ENCODE results near the gene PARD3B. TPM values are rescaled to one million over a fixed set of nuclear protein-coding genes. Genes with fewer than 3 reads are reported as not detected.

Gene PARD3B
- total and polyA plus RNA-seq, 2 of the 13 experiments (the other 11 are each of a cell fraction or from before 2014, with no cell fraction given): 0.71 to 2.3 TPM

DNA sequence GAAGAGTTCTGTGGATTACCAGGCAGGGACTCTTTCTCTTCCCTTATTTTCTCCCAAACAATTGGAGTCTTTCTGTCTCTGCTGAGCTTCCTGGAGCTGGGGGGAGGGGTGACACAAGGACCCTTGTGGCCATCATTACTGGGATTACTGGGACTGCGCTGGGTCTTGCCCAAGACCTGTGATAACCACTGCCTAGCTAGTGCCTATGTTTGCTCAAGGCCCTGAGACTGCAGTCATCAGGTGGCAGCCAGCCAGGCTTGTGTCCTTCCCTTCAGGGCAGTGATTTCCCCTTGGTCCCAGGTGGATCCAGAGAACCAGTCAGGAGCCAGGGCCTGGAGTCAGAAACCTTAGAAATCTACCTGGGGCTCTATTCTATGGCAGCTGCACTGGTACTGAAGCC lies 355.6 kb downstream of the PARD3B start (continued):
- TF ChIP-seq ZNF850 (CRISPR knock-in tag; conservative IDR thresholded peaks at IDR 0.05): no peak

DNA sequence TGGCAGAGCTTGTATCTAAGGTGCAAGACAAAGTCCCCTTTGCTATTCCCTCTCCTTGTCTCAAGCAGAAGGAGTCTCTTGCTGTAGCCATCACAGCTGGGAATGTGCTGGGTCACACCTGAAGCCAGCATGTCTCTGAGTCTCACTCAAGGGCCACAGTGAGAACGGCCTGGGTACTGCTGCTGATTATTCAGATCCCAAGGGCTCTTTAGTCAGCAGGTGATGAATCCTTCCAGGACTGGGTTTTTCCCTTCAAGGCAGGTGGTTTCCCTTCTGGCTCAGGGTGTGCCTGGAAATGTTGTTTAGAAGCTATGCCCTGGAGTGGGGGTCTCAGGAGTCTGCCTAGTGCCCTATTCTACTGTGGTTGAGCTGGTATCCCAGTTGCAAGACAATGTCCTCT lies 356.3 kb downstream of the PARD3B start:
- Histone ChIP-seq H3K79me2 (ENCODE audit: insufficient read depth, low read length) (no peaks in the 10 kb centered on the region), H2AFZ (ENCODE audit: low read length) (no peak overlapping the region), H3K4me1 (ENCODE audit: insufficient read depth, low read length) (peaks cover 16% of the 10 kb centered on the region), H3K27me3 (ENCODE audit: control insufficient read depth in 1 of 2, insufficient read depth in 2 of 2, low read length in 2 of 2) (no peaks in the 10 kb centered on the region), H3K36me3 (replicated peaks in 1 of 2; ENCODE audit: control insufficient read depth in 1 of 2, insufficient read depth in 2 of 2, low read length in 2 of 2) (no peaks in the 10 kb centered on the region), H3K27ac (ENCODE audit: extremely low read length, insufficient read depth, low read length) (no peak overlapping the region), H3K4me3 (replicated peaks in 1 of 3; ENCODE audit: insufficient read depth in 1 of 3, low read depth in 2 of 3, low read length in 3 of 3) (no peak overlapping the region), H3K9me3 (ENCODE audit: low read length) (peaks cover 53% of the 10 kb centered on the region), H3K4me2 (ENCODE audit: low read depth, low read length) (no peak overlapping the region), H4K20me1 (ENCODE audit: insufficient read depth, low read length) (no peaks in the 10 kb centered on the region), H3K9ac (ENCODE audit: insufficient read depth, low read depth, low read length) (no peak overlapping the region)
- intact Hi-C loops (cut with micrococcal nuclease; ENCODE audit: unreplicated experiment): no loop called here
- DNase-seq (ENCODE audit: low spot score) (no peak), FAIRE-seq (no peak), ATAC-seq (no peak)
- TF ChIP-seq, protein P1, sequence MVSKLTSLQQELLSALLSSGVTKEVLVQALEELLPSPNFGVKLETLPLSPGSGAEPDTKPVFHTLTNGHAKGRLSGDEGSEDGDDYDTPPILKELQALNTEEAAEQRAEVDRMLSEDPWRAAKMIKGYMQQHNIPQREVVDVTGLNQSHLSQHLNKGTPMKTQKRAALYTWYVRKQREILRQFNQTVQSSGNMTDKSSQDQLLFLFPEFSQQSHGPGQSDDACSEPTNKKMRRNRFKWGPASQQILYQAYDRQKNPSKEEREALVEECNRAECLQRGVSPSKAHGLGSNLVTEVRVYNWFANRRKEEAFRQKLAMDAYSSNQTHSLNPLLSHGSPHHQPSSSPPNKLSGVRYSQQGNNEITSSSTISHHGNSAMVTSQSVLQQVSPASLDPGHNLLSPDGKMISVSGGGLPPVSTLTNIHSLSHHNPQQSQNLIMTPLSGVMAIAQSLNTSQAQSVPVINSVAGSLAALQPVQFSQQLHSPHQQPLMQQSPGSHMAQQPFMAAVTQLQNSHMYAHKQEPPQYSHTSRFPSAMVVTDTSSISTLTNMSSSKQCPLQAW (CRISPR knock-in tag; IDR thresholded peaks at IDR 0.05): no peak
- TF ChIP-seq ETV5 (CRISPR knock-in tag; IDR thresholded peaks at IDR 0.05; ENCODE audit: borderline replicate concordance): no peak
- TF ChIP-seq ZNF570 (CRISPR knock-in tag; IDR thresholded peaks at IDR 0.05; ENCODE audit: borderline replicate concordance): no peak
- TF ChIP-seq, protein P2, sequence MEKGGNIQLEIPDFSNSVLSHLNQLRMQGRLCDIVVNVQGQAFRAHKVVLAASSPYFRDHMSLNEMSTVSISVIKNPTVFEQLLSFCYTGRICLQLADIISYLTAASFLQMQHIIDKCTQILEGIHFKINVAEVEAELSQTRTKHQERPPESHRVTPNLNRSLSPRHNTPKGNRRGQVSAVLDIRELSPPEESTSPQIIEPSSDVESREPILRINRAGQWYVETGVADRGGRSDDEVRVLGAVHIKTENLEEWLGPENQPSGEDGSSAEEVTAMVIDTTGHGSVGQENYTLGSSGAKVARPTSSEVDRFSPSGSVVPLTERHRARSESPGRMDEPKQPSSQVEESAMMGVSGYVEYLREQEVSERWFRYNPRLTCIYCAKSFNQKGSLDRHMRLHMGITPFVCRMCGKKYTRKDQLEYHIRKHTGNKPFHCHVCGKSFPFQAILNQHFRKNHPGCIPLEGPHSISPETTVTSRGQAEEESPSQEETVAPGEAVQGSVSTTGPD (CRISPR knock-in tag; IDR thresholded peaks at IDR 0.05): no peak
- no peak for TF ChIP-seq HNRNPUL1 (IDR thresholded peaks at IDR 0.05; ENCODE audit: low read depth, low read length)
- TF ChIP-seq ZNF225 (CRISPR knock-in tag; IDR thresholded peaks at IDR 0.05): no peak
- no peak for TF ChIP-seq ZNF878 (CRISPR knock-in tag; IDR thresholded peaks at IDR 0.05)
- TF ChIP-seq POLR2A (IDR thresholded peaks at IDR 0.05; ENCODE audit: insufficient read depth in 1 of 2, low read depth in 2 of 2, low read length in 2 of 2): no peak
- TF ChIP-seq ZFYVE20 (CRISPR knock-in tag; IDR thresholded peaks at IDR 0.05; ENCODE audit: borderline replicate concordance, low read depth): no peak
- TF ChIP-seq ZNF772 (CRISPR knock-in tag; IDR thresholded peaks at IDR 0.05): no peak
- TF ChIP-seq GABPB1 (CRISPR knock-in tag; IDR thresholded peaks at IDR 0.05): no peak
- TF ChIP-seq FIP1L1 (IDR thresholded peaks at IDR 0.05; ENCODE audit: borderline replicate concordance, insufficient read depth, low read depth, low read length): no peak
- CTCF ChIA-PET (ENCODE audit: low intra/inter-chr PET ratio, low total read pairs): no interaction called here
- in situ Hi-C loops (cut with HindIII; ENCODE audit: extremely low pct_ligation_motif_present, low pct_unique_long_range_greater_than_20kb): no loop called here
- POLR2A ChIA-PET: no interaction called here
- 67% methylated on average over 1 of the region's 1 CpG for WGBS (ENCODE audit: low lambda C conversion rate)
- no TSS peak for BruUV-seq (replicated peaks)

All from HepG2 (cell line).